Loucy (cell line): ENCODE data around the gene MILR1.

Experiments used
- CTCF ChIP-seq: fragments of 200-600 bp; sonication (generic); conservative IDR thresholded peaks from 2 replicates; pipeline ENCODE4 v1.5.1; 2014; ENCODE audit warnings: mild to moderate bottlenecking, antibody characterized with exemption, low read length
- EZH2phosphoT487 ChIP-seq: fragments of 200-600 bp; IDR thresholded peaks from 2 replicates; pipeline ENCODE4 v1.6.1; 2018; ENCODE audit warnings: antibody characterized with exemption, mild to moderate bottlenecking, moderate library complexity, borderline replicate concordance

- no peak for TF ChIP-seq CTCF
- TF ChIP-seq EZH2phosphoT487: no peak
Observed at GRCh38 chr17:64424324-64424849, 24.5 kb upstream of the MILR1 start.
